Keratinocyte (primary cell): ENCODE results near the gene ADGRV1.

Experiments used
- CTCF ChIP-seq, 3 experiments: IDR thresholded peaks in 1 of 3; conservative IDR thresholded peaks in 1 of 3; optimal IDR thresholded peaks in 1 of 3; 2 replicates in 2 of 3; 3 replicates in 1 of 3; pipeline versions ENCODE3 to v1.5.1; 2011; ENCODE audit warnings: low read length in 3 of 3, mild to moderate bottlenecking in 3 of 3, moderate library complexity in 2 of 3, control low read depth in 1 of 3, inconsistent platforms in 1 of 3; ENCODE audit not compliant: insufficient read depth in 2 of 3; ENCODE audit errors: extremely low read depth in 1 of 3
- EZH2 ChIP-seq: IDR thresholded peaks from one replicate; pipeline ENCODE4 v1.6.1; 2012; ENCODE audit warnings: inconsistent platforms, mild to moderate bottlenecking, low read length, moderate library complexity

- no peak for TF ChIP-seq CTCF (optimal IDR thresholded peaks at IDR 0.05 in 1 of 3, IDR thresholded peaks at IDR 0.05 in 1 of 3, conservative IDR thresholded peaks at IDR 0.05 in 1 of 3; ENCODE audit: extremely low read depth in 1 of 3, insufficient read depth in 2 of 3, low read length in 3 of 3)
- no peak for TF ChIP-seq EZH2
Measured at GRCh38 chr5:90994796-90995195, 436.2 kb downstream of the ADGRV1 start.
